Spleen (tissue), 11 donors: ENCODE data around the gene ZDHHC11. TPM values are rescaled to one million over a fixed set of nuclear protein-coding genes. Genes with fewer than 3 reads are reported as not detected.

ENCODE experiments used
- DNase-seq: peaks from one replicate; pipeline ENCODE4 v3.0.0-alpha.2; 2020
- H3K27ac ChIP-seq, 8 donors: fragments of 200-600 bp; sonication (generic) in 7 of 8; 1 replicate in 4 of 8; 2 replicates in 4 of 8; pipeline versions ENCODE4 v1.5.0 to v1.8.0; 2016 to 2021; ENCODE audit warnings: inconsistent platforms in 4 of 8, mild to moderate bottlenecking in 4 of 8, moderate library complexity in 1 of 8
- H3K27me3 ChIP-seq, 7 donors: fragments of 200-600 bp; sonication (generic) in 6 of 7; replicated peaks in 1 of 7; 1 replicate in 4 of 7; 2 replicates in 3 of 7; pipeline versions ENCODE4 v1.5.0 to v1.8.0; 2016 to 2021; ENCODE audit warnings: inconsistent platforms in 3 of 7, mild to moderate bottlenecking in 1 of 7
- H3K36me3 ChIP-seq, 6 donors: fragments of 200-600 bp; sonication (generic) in 5 of 6; 1 replicate in 4 of 6; 2 replicates in 2 of 6; pipeline versions ENCODE4 v1.5.0 to v1.8.0; 2016 to 2021; ENCODE audit warnings: inconsistent platforms in 2 of 6
- H3K4me1 ChIP-seq, 6 donors: fragments of 200-600 bp; sonication (generic) in 5 of 6; 1 replicate in 3 of 6; 2 replicates in 3 of 6; pipeline versions ENCODE4 v1.5.0 to v1.8.0; 2016 to 2021; ENCODE audit warnings: inconsistent platforms in 3 of 6
- H3K4me3 ChIP-seq, 8 donors: fragments of 200-600 bp; sonication (generic) in 7 of 8; 1 replicate in 4 of 8; 2 replicates in 4 of 8; pipeline versions ENCODE4 v1.5.0 to v1.8.0; 2016 to 2021; ENCODE audit warnings: inconsistent platforms in 4 of 8, mild to moderate bottlenecking in 4 of 8, moderate library complexity in 2 of 8
- H3K9me3 ChIP-seq, 8 donors: fragments of 200-600 bp; sonication (generic) in 7 of 8; 1 replicate in 4 of 8; 2 replicates in 4 of 8; pipeline versions ENCODE4 v1.5.0 to v1.8.0; 2016 to 2021; ENCODE audit warnings: inconsistent platforms in 4 of 8
- POLR2A ChIP-seq, 3 donors: fragments of 450-650 bp; IDR thresholded peaks; one replicate each; pipeline ENCODE4 v1.5.1; 2017; ENCODE audit warnings: antibody characterized with exemption in 3 of 3, mild to moderate bottlenecking in 1 of 3
- POLR2AphosphoS5 ChIP-seq, 3 donors: sonication (generic); formaldehyde crosslinking; IDR thresholded peaks; one replicate each; pipeline ENCODE4 v1.5.1; 2017; ENCODE audit warnings: antibody characterized with exemption in 3 of 3
- WGBS, 5 donors: extraction: QIAGEN DNeasy Blood & Tissue Kit in 3 of 5; methylation state at CpG; one replicate each; pipeline versions ENCODE4 v1.1.5 to v1.1.7; 2013 to 2018; 5-methylcytosine and 5-hydroxymethylcytosine counted together
- intact Hi-C: fragments of 100-400 bp; cut with DNase I; formaldehyde crosslinking; loops from one replicate; pipeline ENCODE4 v1.15.0; 2023; ENCODE audit warnings: low total_unique reads
- polyA plus RNA-seq, 3 donors: library from polyadenylated mRNA; stranded (reverse); fragments of 200-250 nt; gene quantifications; one replicate each; pipeline ENCODE4 v1.2.1, GENCODE V29; 2013
- total RNA-seq, 7 donors: library from RNA; depleted of rRNA in 3 of 7; stranded (reverse); fragments of >200 nt in 3 of 7; fragmentation: NEBNext Ultra II Directional in 4 of 7; extraction: Animal tissue kit (Norgen Biotek cat#: 25700) in 4 of 7; gene quantifications; one replicate each; pipeline versions ENCODE4 v1.1.0 to v1.2.1, GENCODE V29; 2016 to 2021
- TF ChIP-seq, protein P1 (sequence below), 11 experiments: fragments of 200-600 bp in 7 of 11; fragments of 450-650 bp in 4 of 11; sonication (generic) in 4 of 11; IDR thresholded peaks in 8 of 11; conservative IDR thresholded peaks in 3 of 11; 1 replicate in 7 of 11; 2 replicates in 4 of 11; pipeline versions ENCODE4 v1.4.0 to v1.8.0; 2016 to 2021; ENCODE audit warnings: antibody characterized with exemption in 11 of 11, inconsistent platforms in 4 of 11, mild to moderate bottlenecking in 1 of 11
- donor health status: healthy with polysubstance abuse.
- donor health status: DM: no; HTN: no; CAD: no; lungs with moderate emphysema.
- donor health status: DM: no; HTN: no; CAD: no.
- donor health status: Bipolar disorder and iron deficiency.
- donor health status: healthy.
- donor health status: DM: no; HTN: no; CAD: no.
- donor health status: DM: yes; HTN: yes; CAD: no.

Gene ZDHHC11
- total and polyA plus RNA-seq, 10 donors = 1.3 to 75.0 (median 6.4) TPM

DNA sequence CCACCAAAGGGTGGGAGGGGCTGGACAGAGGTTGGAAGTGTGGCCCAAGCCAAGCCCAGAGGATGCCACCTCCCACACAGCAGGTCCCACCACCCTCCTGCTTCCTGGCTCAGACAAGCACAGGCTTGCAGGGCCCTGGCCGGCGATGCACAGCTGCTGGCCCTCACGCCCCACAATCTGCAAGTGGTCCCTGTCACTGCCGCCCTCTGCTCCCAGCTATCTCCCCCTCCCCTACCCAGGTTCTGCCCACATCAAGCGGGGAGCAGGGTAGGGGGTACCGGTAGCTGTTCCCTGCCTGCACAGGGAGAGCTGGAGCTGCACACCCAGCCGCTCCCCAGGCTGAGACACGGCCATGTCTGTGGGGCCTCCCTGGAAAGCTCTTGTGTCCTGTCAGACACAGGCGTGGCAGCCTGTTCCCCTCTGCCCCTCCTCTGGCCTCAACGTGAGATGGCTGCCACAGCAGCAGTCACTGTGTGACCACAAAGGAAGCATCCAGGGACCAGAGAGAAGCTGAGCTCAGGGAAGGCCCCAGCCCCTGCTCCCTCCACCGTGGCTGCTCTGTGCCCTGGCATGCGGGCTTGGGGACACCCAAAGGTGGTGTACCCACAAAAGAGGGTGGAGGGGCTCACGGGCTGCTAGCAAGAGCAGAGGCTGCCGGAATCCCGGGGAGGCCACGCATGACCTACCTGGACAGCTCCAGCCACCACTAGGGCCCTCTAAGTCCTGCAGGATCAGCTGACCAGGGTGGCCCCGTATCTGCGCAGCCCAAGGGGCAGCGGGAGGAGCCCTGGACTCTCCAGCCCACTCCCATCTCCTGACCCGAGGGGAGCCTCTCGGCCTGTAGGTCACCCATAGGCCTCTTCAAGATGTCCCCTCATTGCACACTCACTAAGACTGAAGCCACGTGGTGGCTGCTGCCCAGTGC lies 10.9 kb upstream of the ZDHHC11 start:
- Histone ChIP-seq H3K9me3 (no peaks in the 10 kb centered on the region), H3K4me3 (no peak overlapping the region), H3K4me1 (no peaks in the 10 kb centered on the region), H3K27me3 (no peaks in the 10 kb centered on the region), H3K27ac (no peak overlapping the region), H3K36me3 (peaks cover 4 to 72% (median 48%) of the 10 kb centered on the region in 6 donors)
- TF ChIP-seq, protein P1, sequence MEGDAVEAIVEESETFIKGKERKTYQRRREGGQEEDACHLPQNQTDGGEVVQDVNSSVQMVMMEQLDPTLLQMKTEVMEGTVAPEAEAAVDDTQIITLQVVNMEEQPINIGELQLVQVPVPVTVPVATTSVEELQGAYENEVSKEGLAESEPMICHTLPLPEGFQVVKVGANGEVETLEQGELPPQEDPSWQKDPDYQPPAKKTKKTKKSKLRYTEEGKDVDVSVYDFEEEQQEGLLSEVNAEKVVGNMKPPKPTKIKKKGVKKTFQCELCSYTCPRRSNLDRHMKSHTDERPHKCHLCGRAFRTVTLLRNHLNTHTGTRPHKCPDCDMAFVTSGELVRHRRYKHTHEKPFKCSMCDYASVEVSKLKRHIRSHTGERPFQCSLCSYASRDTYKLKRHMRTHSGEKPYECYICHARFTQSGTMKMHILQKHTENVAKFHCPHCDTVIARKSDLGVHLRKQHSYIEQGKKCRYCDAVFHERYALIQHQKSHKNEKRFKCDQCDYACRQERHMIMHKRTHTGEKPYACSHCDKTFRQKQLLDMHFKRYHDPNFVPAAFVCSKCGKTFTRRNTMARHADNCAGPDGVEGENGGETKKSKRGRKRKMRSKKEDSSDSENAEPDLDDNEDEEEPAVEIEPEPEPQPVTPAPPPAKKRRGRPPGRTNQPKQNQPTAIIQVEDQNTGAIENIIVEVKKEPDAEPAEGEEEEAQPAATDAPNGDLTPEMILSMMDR (IDR thresholded peaks at IDR 0.05 in 8 of 11, conservative IDR thresholded peaks at IDR 0.05 in 3 of 11) = no peak
- TF ChIP-seq POLR2AphosphoS5 (IDR thresholded peaks at IDR 0.05) (peak in 1 of 3 donors; percentile 60), POLR2A (IDR thresholded peaks at IDR 0.05) (no peak)
- DNase-seq = no peak
- 83 to 89% (median 86%) methylated on average over 18 to 22 of the region's 22 CpGs for WGBS, 5 donors
- intact Hi-C loops = no loop called here

DNA sequence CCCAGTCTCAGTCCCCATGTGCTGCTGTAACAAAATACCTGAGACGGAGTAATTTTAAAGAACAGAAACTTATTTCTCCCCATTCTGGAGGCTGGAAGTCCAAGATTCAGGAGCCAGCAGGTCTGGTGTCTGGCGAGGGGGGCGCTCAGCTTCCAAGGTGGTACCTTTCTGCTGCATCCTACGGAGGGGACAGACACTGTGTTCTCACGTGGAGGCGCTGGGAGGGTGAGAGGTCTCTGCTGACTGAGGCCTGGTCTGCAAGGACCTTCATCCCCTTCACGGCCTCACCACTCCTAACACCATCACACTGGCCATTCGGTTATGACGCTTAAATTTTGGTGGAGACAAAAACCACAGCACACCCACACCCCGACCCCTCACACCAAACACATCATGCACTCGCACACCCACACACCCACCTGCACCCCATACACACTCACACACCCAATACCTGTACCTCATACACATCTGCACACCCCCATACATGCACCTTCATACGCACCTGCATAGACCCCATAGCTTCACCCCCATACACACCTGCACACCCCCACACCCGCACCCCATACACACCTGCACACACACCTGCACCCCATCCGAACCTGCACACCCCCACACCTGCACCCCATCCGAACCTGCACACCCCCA lies 9.8 kb upstream of the ZDHHC11 start:
- Histone ChIP-seq H3K27ac (no peak overlapping the region), H3K9me3 (no peaks in the 10 kb centered on the region), H3K27me3 (no peaks in the 10 kb centered on the region), H3K4me1 (no peaks in the 10 kb centered on the region), H3K36me3 (peaks cover 4 to 61% (median 39%) of the 10 kb centered on the region in 6 donors), H3K4me3 (no peak overlapping the region)
- DNase-seq = no peak
- intact Hi-C loops = no loop called here
- TF ChIP-seq, protein P1 (IDR thresholded peaks at IDR 0.05 in 8 of 11, conservative IDR thresholded peaks at IDR 0.05 in 3 of 11) = no peak
- TF ChIP-seq POLR2AphosphoS5 (IDR thresholded peaks at IDR 0.05) (no peak), POLR2A (IDR thresholded peaks at IDR 0.05) (no peak)
- 87 to 93% (median 90%) methylated on average over 15 of the region's 15 CpGs for WGBS, 5 donors

DNA sequence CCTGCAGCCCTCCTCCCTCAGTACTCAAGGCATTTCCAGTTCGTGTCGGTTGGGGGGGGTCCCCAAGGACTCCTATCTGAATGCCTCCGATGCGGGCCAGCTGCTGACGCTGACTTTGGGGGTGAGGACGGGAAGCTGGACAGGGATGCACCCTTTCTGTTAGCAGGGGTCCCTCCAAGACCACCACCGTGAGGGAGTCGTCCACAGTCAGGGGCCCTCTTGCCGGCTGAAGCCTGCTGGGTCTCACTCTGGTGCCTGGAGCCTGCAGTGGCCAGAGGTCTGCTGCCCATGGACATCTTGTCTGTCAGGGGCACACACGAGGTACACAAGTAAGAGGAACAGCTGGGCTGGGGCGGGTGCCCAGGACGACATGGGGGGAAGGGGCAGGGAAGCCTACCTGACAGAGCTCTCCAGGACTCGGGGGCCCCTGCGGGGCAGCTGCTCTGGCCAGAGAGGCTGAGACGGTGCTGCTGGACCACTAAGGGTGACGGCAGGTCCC lies 9.1 kb upstream of the ZDHHC11 start:
- no peak for DNase-seq
- WGBS, 5 donors = 84 to 90% (median 86%) methylated on average over 10 to 16 of the region's 16 CpGs
- intact Hi-C loops = no loop called here

More for the DNA sequence above, 9.1 kb upstream of the ZDHHC11 start:
- TF ChIP-seq, protein P1 (IDR thresholded peaks at IDR 0.05 in 8 of 11, conservative IDR thresholded peaks at IDR 0.05 in 3 of 11) = no peak
- no peak for TF ChIP-seq POLR2A (IDR thresholded peaks at IDR 0.05)
- no peak for TF ChIP-seq POLR2AphosphoS5 (IDR thresholded peaks at IDR 0.05)
- no peaks in the 10 kb centered on the region for H3K9me3 ChIP-seq
- H3K36me3 ChIP-seq = peaks cover 4 to 54% (median 31%) of the 10 kb centered on the region in 6 donors
- no peaks in the 10 kb centered on the region for H3K4me1 ChIP-seq
- H3K27me3 ChIP-seq = no peaks in the 10 kb centered on the region
- no peak overlapping the region for H3K27ac ChIP-seq
- no peak overlapping the region for H3K4me3 ChIP-seq
